BE2C (cell line): Measurements from ENCODE around the gene TRAF7.

Source experiments
- DNase-seq: peaks from one replicate; pipeline ENCODE4 v3.0.0-alpha.2; 2020
- H3K27me3 ChIP-seq: fragments of 250-450 bp; sonication (Bioruptor Pico); 2 replicates; pipeline ENCODE4 v1.5.1; 2020; ENCODE audit warnings: mild to moderate bottlenecking
- H3K36me3 ChIP-seq: fragments of 250-450 bp; sonication (Bioruptor Pico); 2 replicates; pipeline ENCODE4 v1.5.1; 2020; ENCODE audit warnings: mild to moderate bottlenecking
- H3K4me1 ChIP-seq: fragments of 250-450 bp; sonication (Bioruptor Pico); 2 replicates; pipeline ENCODE4 v1.5.1; 2020
- H3K4me3 ChIP-seq: 2 replicates; pipeline ENCODE4 v1.5.1; 2011; ENCODE audit warnings: low read depth, low read length
- H3K9me3 ChIP-seq: fragments of 250-450 bp; sonication (Bioruptor Pico); 2 replicates; pipeline ENCODE4 v1.5.1; 2020
- TF ChIP-seq, protein P1 (sequence below): IDR thresholded peaks from 2 replicates; pipeline ENCODE4 v1.5.1; 2012; ENCODE audit warnings: mild to moderate bottlenecking, low read depth, low read length

The TRAF7 gene

DNA sequence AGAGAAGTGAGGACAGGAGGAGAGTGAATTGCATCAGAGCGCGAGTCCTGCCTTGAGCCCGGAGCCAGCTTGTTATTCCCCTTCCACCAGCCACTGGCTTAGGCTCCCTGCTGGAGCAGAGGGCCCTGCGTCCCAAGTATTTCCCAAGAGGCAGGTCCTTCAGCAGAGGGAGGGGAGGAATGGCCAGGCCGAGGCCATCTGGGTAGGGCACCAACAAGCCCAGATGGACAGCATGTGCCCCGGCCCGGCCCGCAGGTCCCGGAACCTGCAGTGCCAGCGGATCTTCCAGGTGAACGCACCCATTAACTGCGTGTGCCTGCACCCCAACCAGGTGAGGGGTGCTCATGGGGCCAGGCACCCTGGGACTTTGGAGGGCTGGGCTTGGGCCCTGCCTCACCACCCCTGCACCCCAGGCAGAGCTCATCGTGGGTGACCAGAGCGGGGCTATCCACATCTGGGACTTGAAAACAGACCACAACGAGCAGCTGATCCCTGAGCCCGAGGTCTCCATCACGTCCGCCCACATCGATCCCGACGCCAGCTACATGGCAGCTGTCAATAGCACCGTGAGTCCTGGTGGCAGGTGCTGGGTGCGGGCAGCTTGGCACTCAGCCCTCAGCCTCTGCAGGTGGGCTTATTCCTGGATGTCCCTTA lies 51.3 kb downstream of the TRAF7 start:
- Histone ChIP-seq H3K9me3 (no peaks in the 10 kb centered on the region), H3K27me3 (no peaks in the 10 kb centered on the region), H3K4me3 (no peak overlapping the region), H3K36me3 (peaks cover 36% of the 10 kb centered on the region), H3K4me1 (peaks cover 13% of the 10 kb centered on the region)
- TF ChIP-seq, protein P1, sequence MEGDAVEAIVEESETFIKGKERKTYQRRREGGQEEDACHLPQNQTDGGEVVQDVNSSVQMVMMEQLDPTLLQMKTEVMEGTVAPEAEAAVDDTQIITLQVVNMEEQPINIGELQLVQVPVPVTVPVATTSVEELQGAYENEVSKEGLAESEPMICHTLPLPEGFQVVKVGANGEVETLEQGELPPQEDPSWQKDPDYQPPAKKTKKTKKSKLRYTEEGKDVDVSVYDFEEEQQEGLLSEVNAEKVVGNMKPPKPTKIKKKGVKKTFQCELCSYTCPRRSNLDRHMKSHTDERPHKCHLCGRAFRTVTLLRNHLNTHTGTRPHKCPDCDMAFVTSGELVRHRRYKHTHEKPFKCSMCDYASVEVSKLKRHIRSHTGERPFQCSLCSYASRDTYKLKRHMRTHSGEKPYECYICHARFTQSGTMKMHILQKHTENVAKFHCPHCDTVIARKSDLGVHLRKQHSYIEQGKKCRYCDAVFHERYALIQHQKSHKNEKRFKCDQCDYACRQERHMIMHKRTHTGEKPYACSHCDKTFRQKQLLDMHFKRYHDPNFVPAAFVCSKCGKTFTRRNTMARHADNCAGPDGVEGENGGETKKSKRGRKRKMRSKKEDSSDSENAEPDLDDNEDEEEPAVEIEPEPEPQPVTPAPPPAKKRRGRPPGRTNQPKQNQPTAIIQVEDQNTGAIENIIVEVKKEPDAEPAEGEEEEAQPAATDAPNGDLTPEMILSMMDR, result no peak
- no peak for DNase-seq

DNA sequence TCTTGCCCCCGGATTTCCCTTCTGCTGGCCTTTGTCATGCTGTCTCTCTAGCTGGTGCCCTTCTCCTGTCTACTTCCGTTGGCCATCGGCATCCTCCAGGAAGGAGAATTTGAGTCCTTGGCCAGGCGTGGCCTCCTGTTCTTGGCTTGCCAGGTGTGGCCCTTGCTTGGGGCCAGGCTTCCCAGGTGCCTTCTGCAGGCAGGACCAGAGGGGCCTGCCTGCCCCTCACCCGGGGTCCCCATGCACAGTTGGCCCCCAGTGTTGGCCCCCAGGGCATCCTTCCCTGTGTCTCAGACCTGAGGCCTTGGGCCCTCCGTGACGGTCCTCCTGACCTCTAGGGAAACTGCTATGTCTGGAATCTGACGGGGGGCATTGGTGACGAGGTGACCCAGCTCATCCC lies 52.3 kb downstream of the TRAF7 start:
- peaks cover 46% of the 10 kb centered on the region for H3K36me3 ChIP-seq

DNA sequence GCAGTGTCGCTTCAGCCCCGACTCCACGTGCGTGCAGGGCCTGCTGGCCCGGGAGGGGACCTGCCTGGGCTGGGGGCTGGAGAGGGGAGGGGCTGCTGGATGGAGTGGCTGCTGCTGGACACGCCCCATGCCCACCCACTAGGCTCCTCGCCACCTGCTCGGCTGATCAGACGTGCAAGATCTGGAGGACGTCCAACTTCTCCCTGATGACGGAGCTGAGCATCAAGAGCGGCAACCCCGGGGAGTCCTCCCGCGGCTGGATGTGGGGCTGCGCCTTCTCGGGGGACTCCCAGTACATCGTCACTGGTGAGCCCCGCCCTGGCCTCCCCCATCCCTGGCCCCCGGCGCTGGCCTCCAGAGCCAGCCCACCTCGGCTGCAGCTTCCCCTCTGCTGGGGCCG lies 52.7 kb downstream of the TRAF7 start:
- TF ChIP-seq, protein P1, result no peak
- no peak overlapping the region for H3K4me3 ChIP-seq
- no peaks in the 10 kb centered on the region for H3K9me3 ChIP-seq
- no peaks in the 10 kb centered on the region for H3K27me3 ChIP-seq
- no peak for DNase-seq
- H3K36me3 ChIP-seq, result peaks cover 47% of the 10 kb centered on the region
- H3K4me1 ChIP-seq, result peaks cover 21% of the 10 kb centered on the region

More for the DNA sequence above, 52.3 kb downstream of the TRAF7 start:
- Histone ChIP-seq H3K4me3 (no peak overlapping the region), H3K27me3 (no peaks in the 10 kb centered on the region), H3K4me1 (peaks cover 20% of the 10 kb centered on the region), H3K9me3 (no peaks in the 10 kb centered on the region)
- TF ChIP-seq, protein P1, result no peak
- no peak for DNase-seq

DNA sequence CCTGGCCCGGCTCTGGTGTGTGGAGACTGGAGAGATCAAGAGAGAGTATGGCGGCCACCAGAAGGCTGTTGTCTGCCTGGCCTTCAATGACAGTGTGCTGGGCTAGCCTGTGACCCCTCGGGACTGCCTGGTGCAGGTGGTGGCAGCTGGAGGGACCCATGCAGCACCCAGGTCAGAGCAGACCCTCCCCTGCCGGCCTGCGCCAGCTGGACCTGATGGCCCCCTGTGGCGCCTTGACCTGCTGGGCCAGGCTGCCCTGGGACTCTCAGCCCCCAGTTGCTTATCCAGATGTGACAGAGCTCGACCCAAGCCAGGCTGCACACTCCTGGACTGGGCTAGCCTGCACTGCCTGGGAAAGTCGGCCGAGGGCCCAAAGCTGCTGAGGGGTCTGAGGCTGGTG lies 53.2 kb downstream of the TRAF7 start:
- H3K27me3 ChIP-seq, result no peaks in the 10 kb centered on the region
- no peak overlapping the region for H3K4me3 ChIP-seq
- H3K4me1 ChIP-seq, result peaks cover 21% of the 10 kb centered on the region
- TF ChIP-seq, protein P1, result no peak
- peaks cover 47% of the 10 kb centered on the region for H3K36me3 ChIP-seq
- no peaks in the 10 kb centered on the region for H3K9me3 ChIP-seq
- no peak for DNase-seq

DNA sequence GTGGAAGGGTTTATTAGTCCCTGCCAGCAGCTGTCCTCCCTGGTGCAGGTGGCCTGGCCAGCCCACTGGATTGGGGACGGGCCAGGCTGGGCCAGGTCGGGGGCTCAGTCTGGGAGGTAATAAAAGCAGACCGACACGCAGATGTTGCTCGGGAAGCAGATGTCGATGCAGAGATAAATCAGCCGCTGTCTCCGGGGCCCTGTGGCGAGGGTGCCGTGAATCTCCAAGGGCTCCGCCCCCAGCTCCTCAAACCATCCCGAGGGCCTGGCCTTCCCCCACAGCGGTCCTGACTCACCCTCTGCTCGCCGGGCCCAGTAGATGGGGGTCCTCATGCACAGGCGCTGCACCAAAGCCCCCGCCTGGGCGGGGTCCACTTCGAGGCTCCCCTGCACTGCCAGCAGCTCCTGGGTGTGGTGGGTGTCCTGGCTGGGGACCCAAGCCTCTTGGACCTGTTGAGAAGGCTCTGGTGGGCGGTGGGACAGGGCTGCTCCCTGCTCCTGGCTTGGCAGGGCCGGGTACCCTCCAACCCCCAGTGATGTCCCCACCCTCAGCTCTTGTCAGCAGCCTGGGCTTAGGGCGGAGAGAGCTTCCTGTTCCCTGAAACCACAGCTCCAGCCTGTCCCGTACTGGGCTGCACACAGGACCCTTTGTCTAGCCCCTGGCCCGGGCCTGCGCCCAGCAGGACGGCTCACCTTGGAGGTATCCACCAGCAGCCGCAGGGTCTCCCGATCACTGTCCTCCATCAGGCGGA lies 53.9 kb downstream of the TRAF7 start:
- no peaks in the 10 kb centered on the region for H3K27me3 ChIP-seq
- H3K4me1 ChIP-seq, result peaks cover 21% of the 10 kb centered on the region
- TF ChIP-seq, protein P1, result no peak
- no peaks in the 10 kb centered on the region for H3K9me3 ChIP-seq
- H3K36me3 ChIP-seq, result peaks cover 47% of the 10 kb centered on the region
- DNase-seq, result no peak
- no peak overlapping the region for H3K4me3 ChIP-seq

DNA sequence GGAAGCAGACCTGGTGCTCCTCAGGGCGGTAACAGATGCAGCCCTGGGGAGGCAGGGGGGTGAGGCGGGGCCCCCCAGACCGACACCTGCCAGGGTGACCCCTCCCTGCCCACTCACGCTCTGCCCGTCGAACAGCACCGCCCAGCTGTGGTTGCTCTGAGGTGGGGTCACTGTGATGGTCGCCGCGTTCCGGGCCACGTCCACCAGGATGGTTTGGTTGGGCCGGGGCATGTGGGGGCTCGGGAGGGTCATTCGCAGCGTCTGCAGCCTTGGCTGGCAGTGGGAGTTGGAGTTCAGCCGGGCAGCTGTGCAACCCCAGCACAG lies 54.4 kb downstream of the TRAF7 start:
- Histone ChIP-seq H3K27me3 (no peaks in the 10 kb centered on the region), H3K4me3 (no peak overlapping the region), H3K4me1 (peaks cover 21% of the 10 kb centered on the region), H3K9me3 (no peaks in the 10 kb centered on the region), H3K36me3 (peaks cover 47% of the 10 kb centered on the region)
- no peak for DNase-seq
- TF ChIP-seq, protein P1, result no peak
